K562 (cell line): ENCODE measurements around the gene CDKL1. TPM values are rescaled to one million over a fixed set of nuclear protein-coding genes. Genes with fewer than 3 reads are reported as not detected.

Experiments used
- ATAC-seq: fragments of 200-7000 bp; cut with Tn5 transposase; 3 replicates; pipeline ENCODE4 v1.9.1; 2020; ENCODE audit warnings: moderate library complexity
- BruUV-seq: library from RNA; stranded (reverse); fragments of 400-500 nt; replicated peaks from 2 replicates; lab custom pipeline; 2021; lab: Mats Ljungman, UMichigan
- CTCF ChIA-PET: fragments of 300-600 bp; formaldehyde crosslinking; extraction: SDS; loops from one replicate; lab custom pipeline; 2021; ENCODE audit warnings: low intra/inter-chr PET ratio; lab: Yijun Ruan, JAX
- POLR2A ChIA-PET: fragments of 300-600, 350-650 bp; sonication (Branson Sonifier 250); formaldehyde crosslinking; extraction: SDS; loops from one replicate; lab custom pipeline; 2021; ENCODE audit warnings: antibody characterized with exemption, inconsistent platforms; lab: Yijun Ruan, JAX
- DNase-seq, 4 experiments: peaks; one replicate each; pipeline versions ENCODE4 v3.0.0 to v3.0.0-alpha.2; 2011 to 2018; ENCODE audit warnings: low spot score in 3 of 4, mixed read lengths in 3 of 4; ENCODE audit errors: extremely low read depth in 1 of 4
- FAIRE-seq: peaks from 2 replicates; lab custom pipeline; 2011; peaks lifted over from hg19 to GRCh38; lab: Jason Lieb, UNC
- H2AFZ ChIP-seq: 2 replicates; pipeline ENCODE4 v1.6.0; 2011; ENCODE audit warnings: low read depth, low read length, control low read depth, inconsistent platforms
- H3K27ac ChIP-seq: fragments of 200-600 bp; 3 replicates; pipeline ENCODE4 v1.8.0; 2011; ENCODE audit warnings: low read depth, mild to moderate bottlenecking, control low read depth, inconsistent platforms, low read length, moderate library complexity, mixed read lengths; ENCODE audit errors: extremely low read depth
- H3K27me3 ChIP-seq, 2 experiments: fragments of 300-600 bp in 1 of 2; 2 replicates in 1 of 2; 3 replicates in 1 of 2; pipeline versions ENCODE4 v1.6.0 to v1.8.0; 2011; ENCODE audit warnings: inconsistent platforms in 2 of 2, low read length in 2 of 2, mild to moderate bottlenecking in 1 of 2, mixed read lengths in 1 of 2, moderate library complexity in 1 of 2; ENCODE audit not compliant: control insufficient read depth in 2 of 2, insufficient read depth in 2 of 2
- H3K36me3 ChIP-seq: fragments of 300-600 bp; 3 replicates; pipeline ENCODE4 v1.8.0; 2011; ENCODE audit warnings: mild to moderate bottlenecking, low read length, inconsistent platforms; ENCODE audit not compliant: control insufficient read depth, insufficient read depth
- H3K4me1 ChIP-seq, 2 experiments: fragments of 200-600 bp in 1 of 2; replicated peaks in 1 of 2; 2 replicates in 1 of 2; 3 replicates in 1 of 2; pipeline versions ENCODE4 v1.5.1 to v1.8.0; 2011; ENCODE audit warnings: inconsistent platforms in 2 of 2, low read length in 2 of 2, mild to moderate bottlenecking in 1 of 2, mixed read lengths in 1 of 2, moderate library complexity in 1 of 2; ENCODE audit not compliant: control insufficient read depth in 2 of 2, insufficient read depth in 2 of 2
- H3K4me2 ChIP-seq: 2 replicates; pipeline ENCODE4 v1.6.1; 2011; ENCODE audit warnings: low read length, control low read depth, inconsistent platforms, mixed read lengths; ENCODE audit not compliant: insufficient read depth
- H3K4me3 ChIP-seq: fragments of 200-600 bp; sonication (generic), shearing (Covaris generic); 2 replicates; pipeline ENCODE4 v1.5.1; 2016; ENCODE audit warnings: control low read depth, inconsistent platforms
- H3K79me2 ChIP-seq: fragments of 200-600 bp; 3 replicates; pipeline ENCODE4 v1.8.0; 2011; ENCODE audit warnings: low read length, inconsistent platforms; ENCODE audit not compliant: control insufficient read depth, insufficient read depth
- H3K9ac ChIP-seq, 2 experiments: 2 replicates each; pipeline versions ENCODE4 v1.6.0 to v1.6.1; 2011; ENCODE audit warnings: low read depth in 2 of 2, low read length in 2 of 2, control low read depth in 1 of 2, inconsistent platforms in 1 of 2, mild to moderate bottlenecking in 1 of 2, mixed read lengths in 1 of 2; ENCODE audit not compliant: insufficient read depth in 1 of 2
- H3K9me1 ChIP-seq: one replicate; pipeline ENCODE4 v1.6.0; 2011; ENCODE audit warnings: inconsistent platforms, mild to moderate bottlenecking, low read length, moderate library complexity; ENCODE audit not compliant: control insufficient read depth, insufficient read depth
- H3K9me3 ChIP-seq: replicated peaks from 2 replicates; pipeline ENCODE4 v1.5.1; 2011; ENCODE audit warnings: low read depth, low read length, inconsistent platforms; ENCODE audit not compliant: control insufficient read depth, insufficient read depth
- H4K20me1 ChIP-seq: replicated peaks from 2 replicates; pipeline ENCODE4 v1.6.1; 2011; ENCODE audit warnings: low read length, inconsistent platforms, mixed read lengths; ENCODE audit not compliant: control insufficient read depth, insufficient read depth
- KAT7 ChIP-seq: sonication (generic); formaldehyde crosslinking; IDR thresholded peaks from 2 replicates; pipeline ENCODE4 v1.8.0; 2022; ENCODE audit warnings: missing genetic modification reagents, mild to moderate bottlenecking, borderline replicate concordance
- NCOA2 ChIP-seq, 2 experiments: fragments of 450-650 bp; IDR thresholded peaks; 2 replicates each; pipeline ENCODE4 v1.6.1; 2018; ENCODE audit warnings: mild to moderate bottlenecking in 2 of 2, moderate library complexity in 1 of 2; ENCODE audit not compliant: partially characterized antibody in 2 of 2
- NR2F6 ChIP-seq: fragments of 450-650 bp; formaldehyde crosslinking; IDR thresholded peaks from 2 replicates; pipeline ENCODE4 v1.4.0; 2020; ENCODE audit warnings: mild to moderate bottlenecking
- OTX1 ChIP-seq: fragments of 450-650 bp; formaldehyde crosslinking; IDR thresholded peaks from 2 replicates; pipeline ENCODE4 v1.4.0; 2022; ENCODE audit warnings: mild to moderate bottlenecking
- RBM17 ChIP-seq: fragments of 200-400 bp; formaldehyde crosslinking; IDR thresholded peaks from 2 replicates; pipeline ENCODE4 v1.6.1; 2017; ENCODE audit warnings: low read depth, mild to moderate bottlenecking, low read length, borderline replicate concordance
- ZBTB17 ChIP-seq: fragments of 450-650 bp; formaldehyde crosslinking; IDR thresholded peaks from 2 replicates; pipeline ENCODE4 v1.4.0; 2020; ENCODE audit warnings: mild to moderate bottlenecking
- WGBS: fragments of 100-300 bp; shearing (Covaris generic); methylation state at CpG from one replicate; pipeline ENCODE4 v1.1.6; 2016; ENCODE audit warnings: low coverage, mixed read lengths; ENCODE audit not compliant: insufficient coverage; ENCODE audit errors: missing lambda C conversion rate; 5-methylcytosine and 5-hydroxymethylcytosine counted together
- in situ Hi-C: fragments of 300-500 bp; cut with MboI; formaldehyde crosslinking; loops from 4 replicates; pipeline ENCODE4 v1.15.0; 2018; ENCODE audit warnings: inconsistent platforms, mixed read lengths
- intact Hi-C: fragments of 100-400 bp; cut with micrococcal nuclease; formaldehyde crosslinking; loops from 2 replicates; pipeline ENCODE4 v1.14.2; 2022
- polyA plus RNA-seq, 8 experiments: library from polyadenylated mRNA; depleted of rRNA in 4 of 8; stranded (reverse) in 5 of 8; unstranded in 3 of 8; fragments of >200 nt; fragmentation: Nextera tagmentation in 2 of 8; fragmentation: Illumina TruSeq in 1 of 8; extraction: Ambion mirVana in 2 of 8; extraction: Trizol in 1 of 8; gene quantifications; 2 replicates each; pipeline versions ENCODE4 v1.2.1 to v1.2.3, GENCODE V29; 2011 to 2014; ENCODE audit warnings: inconsistent platforms in 1 of 8, missing spikeins in 1 of 8
- total RNA-seq, 7 experiments: library from RNA; depleted of rRNA in 6 of 7; stranded (reverse); fragments of >200 nt in 6 of 7; fragmentation: Illumina TruSeq in 2 of 7; extraction: Trizol in 2 of 7; gene quantifications; 2 replicates each; pipeline versions ENCODE4 v1.2.1 to v1.2.3, GENCODE V29; 2011 to 2021; ENCODE audit warnings: low replicate concordance in 1 of 7
- TF ChIP-seq, protein P1 (sequence below): sonication (generic); formaldehyde crosslinking; IDR thresholded peaks from 2 replicates; pipeline ENCODE4 v1.8.1; 2023; ENCODE audit warnings: mild to moderate bottlenecking, missing genetic modification reagents, moderate library complexity

CDKL1 gene
- total and polyA plus RNA-seq, 9 of the 15 experiments (the other 6 are each of a cell fraction or from before 2014, with no cell fraction given): 2.3 to 35.0 (median 7.5) TPM

DNA sequence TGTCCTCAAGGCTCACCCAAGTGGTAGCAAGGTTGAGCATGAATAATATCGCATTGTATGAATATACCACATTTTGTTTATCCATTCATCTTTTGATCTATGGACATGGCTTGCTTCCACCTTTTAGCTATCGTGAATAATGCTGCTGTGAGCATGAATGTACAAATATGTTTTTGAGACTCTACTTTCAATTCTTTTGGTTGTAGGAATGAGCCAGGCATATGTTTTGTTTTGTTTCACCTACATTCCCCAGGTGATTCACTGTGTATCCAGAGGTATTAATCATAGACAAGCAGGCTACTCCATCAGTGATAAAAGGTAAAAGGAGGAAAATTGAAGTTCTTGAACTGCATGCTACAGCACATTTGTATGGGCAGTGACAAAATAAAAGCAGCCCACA is 35.8 kb downstream of the CDKL1 start:
- 100% methylated on average over 1 of the region's 2 CpGs for WGBS
- FAIRE-seq (no peak), ATAC-seq (no peak), DNase-seq (no peak)
- Histone ChIP-seq H3K27ac (no peak overlapping the region), H3K79me2 (no peaks in the 10 kb centered on the region), H3K9ac (no peak overlapping the region), H3K4me1 (no peaks in the 10 kb centered on the region; a peak in 1 of 5 replicates), H3K9me3 (no peaks in the 10 kb centered on the region), H3K4me3 (no peak overlapping the region), H3K27me3 (no peaks in the 10 kb centered on the region), H3K4me2 (no peak overlapping the region), H3K9me1 (no peaks in the 10 kb centered on the region), H3K36me3 (no peaks in the 10 kb centered on the region), H4K20me1 (no peaks in the 10 kb centered on the region), H2AFZ (no peak overlapping the region)
- intact Hi-C loops: no loop called here
- ChIA-PET POLR2A (interaction anchor here (0.5 kb wide), 1 partner anchor 151 kb away, joined by 3 read pairs; no protein-coding TSS in a partner anchor), CTCF (no interaction called here)
- in situ Hi-C loops: no loop called here
- TF ChIP-seq OTX1 (CRISPR knock-in tag): no peak
- TF ChIP-seq KAT7: no peak
- TF ChIP-seq NCOA2 (IDR thresholded peaks at IDR 0.05; ENCODE audit: partially characterized antibody in 2 of 2): no peak
- no peak for TF ChIP-seq ZBTB17 (CRISPR knock-in tag)
- TF ChIP-seq RBM17: no peak
- TF ChIP-seq, protein P1, sequence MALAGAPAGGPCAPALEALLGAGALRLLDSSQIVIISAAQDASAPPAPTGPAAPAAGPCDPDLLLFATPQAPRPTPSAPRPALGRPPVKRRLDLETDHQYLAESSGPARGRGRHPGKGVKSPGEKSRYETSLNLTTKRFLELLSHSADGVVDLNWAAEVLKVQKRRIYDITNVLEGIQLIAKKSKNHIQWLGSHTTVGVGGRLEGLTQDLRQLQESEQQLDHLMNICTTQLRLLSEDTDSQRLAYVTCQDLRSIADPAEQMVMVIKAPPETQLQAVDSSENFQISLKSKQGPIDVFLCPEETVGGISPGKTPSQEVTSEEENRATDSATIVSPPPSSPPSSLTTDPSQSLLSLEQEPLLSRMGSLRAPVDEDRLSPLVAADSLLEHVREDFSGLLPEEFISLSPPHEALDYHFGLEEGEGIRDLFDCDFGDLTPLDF (CRISPR knock-in tag): no peak
- no peak for TF ChIP-seq NR2F6 (CRISPR knock-in tag)
- no TSS peak for BruUV-seq
